ENCODE data around the gene MARCHF9. TPM values are rescaled to one million over a fixed set of nuclear protein-coding genes. Genes with fewer than 3 reads are reported as not detected.
A peak's percentile ranks its signal among the peaks of the same experiment; 100 is the strongest.

MARCHF9 gene
- total and polyA plus RNA-seq, 2 experiments from 2014 or later = 0.18 to 0.97 TPM

GRCh38 chr12:57752668-57753000, 2.3 kb upstream of the MARCHF9 start:
- H3K27me3 ChIP-seq (replicated peaks; ENCODE audit: insufficient read depth) = peaks cover 22% of the 10 kb centered on the region
- WGBS, 2 experiments (ENCODE audit: low coverage in 1 of 2, low lambda C conversion rate in 2 of 2, missing lambda C conversion rate in 2 of 2) = 1% methylated on average over 5 of the region's 5 CpGs
- H3K4me1 ChIP-seq (ENCODE audit: insufficient read depth) = peaks cover 4% of the 10 kb centered on the region; the same call in 1 of the 2 replicates
- H3K9me3 ChIP-seq (ENCODE audit: low read depth) = no peaks in the 10 kb centered on the region
- no peaks in the 10 kb centered on the region for H3K9me2 ChIP-seq (ENCODE audit: insufficient read depth)
- no peak for TF ChIP-seq EZH2phosphoT487 (IDR thresholded peaks at IDR 0.05; ENCODE audit: insufficient read depth, low read depth)
- TF ChIP-seq EZH2 (IDR thresholded peaks at IDR 0.05; ENCODE audit: insufficient read depth, poor library complexity, severe bottlenecking) = no peak
- peaks cover 11% of the 10 kb centered on the region for H3F3A ChIP-seq (ENCODE audit: insufficient read depth)
- in situ Hi-C loops (cut with MboI) = no loop called here
- peaks cover 5% of the 10 kb centered on the region; the same call in 1 of the 2 replicates for H3K36me3 ChIP-seq (ENCODE audit: low read depth)
- no peaks in the 10 kb centered on the region for H4K20me1 ChIP-seq (ENCODE audit: insufficient read depth)
- peak overlapping the region; percentile 67 for H3K4me2 ChIP-seq (ENCODE audit: unreplicated experiment)
- peak overlapping the region; percentile 45 for H3K9ac ChIP-seq
- H3K79me2 ChIP-seq (ENCODE audit: insufficient read depth) = peaks cover 33% of the 10 kb centered on the region
- no peak for DNase-seq
- no peak overlapping the region for H3K27ac ChIP-seq
- peak overlapping the region; percentile 58 for H2AFZ ChIP-seq
- peak overlapping the region; percentile 94 for H3K4me3 ChIP-seq

- Histone ChIP-seq H2AFZ (no peak overlapping the region), H3F3A (ENCODE audit: insufficient read depth) (peaks cover 11% of the 10 kb centered on the region), H4K20me1 (ENCODE audit: insufficient read depth) (no peaks in the 10 kb centered on the region), H3K9me3 (ENCODE audit: low read depth) (no peaks in the 10 kb centered on the region), H3K4me2 (ENCODE audit: unreplicated experiment) (no peak overlapping the region), H3K36me3 (ENCODE audit: low read depth) (no peaks in the 10 kb centered on the region), H3K9ac (no peak overlapping the region), H3K27ac (no peak overlapping the region), H3K4me1 (ENCODE audit: insufficient read depth) (peaks cover 4% of the 10 kb centered on the region; the same call in 1 of the 2 replicates), H3K4me3 (no peak overlapping the region), H3K27me3 (replicated peaks; ENCODE audit: insufficient read depth) (peaks cover 22% of the 10 kb centered on the region), H3K9me2 (ENCODE audit: insufficient read depth) (no peaks in the 10 kb centered on the region), H3K79me2 (ENCODE audit: insufficient read depth) (peaks cover 33% of the 10 kb centered on the region)
- DNase-seq = no peak
- no peak for TF ChIP-seq EZH2 (IDR thresholded peaks at IDR 0.05; ENCODE audit: insufficient read depth, poor library complexity, severe bottlenecking)
- no peak for TF ChIP-seq EZH2phosphoT487 (IDR thresholded peaks at IDR 0.05; ENCODE audit: insufficient read depth, low read depth)
- WGBS, 2 experiments (ENCODE audit: low coverage in 1 of 2, low lambda C conversion rate in 2 of 2, missing lambda C conversion rate in 2 of 2) = 31 to 57% methylated on average over 1 of the region's 1 CpG
- in situ Hi-C loops (cut with MboI) = no loop called here
Observed at GRCh38 chr12:57753756-57754337, 1.1 kb upstream of the MARCHF9 start.

GRCh38 chr12:57755194-57755453, 221 bp downstream of the MARCHF9 start:
- Histone ChIP-seq H3K9ac (no peak overlapping the region), H3K9me2 (ENCODE audit: insufficient read depth) (no peaks in the 10 kb centered on the region), H4K20me1 (ENCODE audit: insufficient read depth) (no peaks in the 10 kb centered on the region), H3K9me3 (ENCODE audit: low read depth) (no peaks in the 10 kb centered on the region), H3K27ac (no peak overlapping the region), H3F3A (ENCODE audit: insufficient read depth) (peaks cover 11% of the 10 kb centered on the region), H3K36me3 (ENCODE audit: low read depth) (no peaks in the 10 kb centered on the region), H2AFZ (no peak overlapping the region), H3K27me3 (replicated peaks; ENCODE audit: insufficient read depth) (peaks cover 22% of the 10 kb centered on the region), H3K4me3 (peak overlapping the region; percentile 36), H3K79me2 (ENCODE audit: insufficient read depth) (peaks cover 20% of the 10 kb centered on the region), H3K4me1 (ENCODE audit: insufficient read depth) (peaks cover 4% of the 10 kb centered on the region; the same call in 1 of the 2 replicates), H3K4me2 (ENCODE audit: unreplicated experiment) (no peak overlapping the region)
- DNase-seq = no peak
- TF ChIP-seq EZH2phosphoT487 (IDR thresholded peaks at IDR 0.05; ENCODE audit: insufficient read depth, low read depth) = no peak
- TF ChIP-seq EZH2 (IDR thresholded peaks at IDR 0.05; ENCODE audit: insufficient read depth, poor library complexity, severe bottlenecking) = no peak
- in situ Hi-C loops (cut with MboI) = no loop called here
- 2% methylated on average over 29 of the region's 34 CpGs; no CpG with 5 or more reads in 1 of the 2 experiments for WGBS, 2 experiments (ENCODE audit: low coverage in 1 of 2, low lambda C conversion rate in 2 of 2, missing lambda C conversion rate in 2 of 2)

- peaks cover 4% of the 10 kb centered on the region; the same call in 1 of the 2 replicates for H3K4me1 ChIP-seq (ENCODE audit: insufficient read depth)
- H3K4me2 ChIP-seq (ENCODE audit: unreplicated experiment) = peak overlapping the region; percentile 19
- no peaks in the 10 kb centered on the region for H3K9me3 ChIP-seq (ENCODE audit: low read depth)
- peaks cover 11% of the 10 kb centered on the region for H3F3A ChIP-seq (ENCODE audit: insufficient read depth)
- WGBS, 2 experiments (ENCODE audit: low coverage in 1 of 2, low lambda C conversion rate in 2 of 2, missing lambda C conversion rate in 2 of 2) = 8% methylated on average over 33 to 71 of the region's 76 CpGs
- H3K4me3 ChIP-seq = peak overlapping the region; percentile 36
- TF ChIP-seq EZH2 (IDR thresholded peaks at IDR 0.05; ENCODE audit: insufficient read depth, poor library complexity, severe bottlenecking) = peak; percentile 42
- TF ChIP-seq EZH2phosphoT487 (IDR thresholded peaks at IDR 0.05; ENCODE audit: insufficient read depth, low read depth) = peak; percentile 79; the same call in 1 of the 2 replicates
- no peaks in the 10 kb centered on the region for H4K20me1 ChIP-seq (ENCODE audit: insufficient read depth)
- in situ Hi-C loops (cut with MboI) = no loop called here
- H3K27me3 ChIP-seq (replicated peaks; ENCODE audit: insufficient read depth) = peaks cover 22% of the 10 kb centered on the region
- DNase-seq = peak; percentile 36
- H3K27ac ChIP-seq = no peak overlapping the region
- peaks cover 14% of the 10 kb centered on the region for H3K79me2 ChIP-seq (ENCODE audit: insufficient read depth)
- H3K36me3 ChIP-seq (ENCODE audit: low read depth) = no peaks in the 10 kb centered on the region
- no peak overlapping the region for H3K9ac ChIP-seq
- H3K9me2 ChIP-seq (ENCODE audit: insufficient read depth) = no peaks in the 10 kb centered on the region
- no peak overlapping the region for H2AFZ ChIP-seq
Observed at GRCh38 chr12:57755454-57756372, 810 bp downstream of the MARCHF9 start.
